HG02798 (cell line): ENCODE results near the gene HOXA11.
A peak's percentile ranks its signal among the peaks of the same experiment; 100 is the strongest.

Experiments used
- ATAC-seq: cut with Tn5 transposase; IDR thresholded peaks from one replicate; pipeline ENCODE4 v1.9.1; 2021; ENCODE audit warnings: mild to moderate bottlenecking; ENCODE audit not compliant: unreplicated experiment, poor library complexity

The HOXA11 gene

GRCh38 chr7:27160546-27161213, 24.4 kb downstream of the HOXA11 start:
- peak; percentile 73 for ATAC-seq

- no peak for ATAC-seq
These were observed 24.9 kb downstream of the HOXA11 start for GRCh38 chr7:27160145-27160545.

GRCh38 chr7:27159266-27160144, 25.5 kb downstream of the HOXA11 start:
- no peak for ATAC-seq

- ATAC-seq: no peak
These were observed 26.4 kb downstream of the HOXA11 start for GRCh38 chr7:27158436-27159265.

- ATAC-seq: no peak
These were observed 27.2 kb downstream of the HOXA11 start for GRCh38 chr7:27157702-27158431.

- no peak for ATAC-seq
These were observed 27.9 kb downstream of the HOXA11 start for GRCh38 chr7:27156916-27157701.

GRCh38 chr7:27156508-27156898, 28.5 kb downstream of the HOXA11 start, which contains the start of gene HOXA7:
TSS of gene HOXA7 (minus strand) at chr7:27156675. CDS start at chr7:27156545, 130 bp downstream.
- no peak for ATAC-seq

- ATAC-seq: no peak
These were observed 29.1 kb downstream of the HOXA11 start for GRCh38 chr7:27155816-27156507.

- no peak for ATAC-seq
These were observed 29.9 kb downstream of the HOXA11 start for GRCh38 chr7:27154901-27155815.

- no peak for ATAC-seq
These were observed 30.7 kb downstream of the HOXA11 start for GRCh38 chr7:27154369-27154768.

GRCh38 chr7:27153526-27153925, 31.5 kb downstream of the HOXA11 start:
- ATAC-seq: no peak

GRCh38 chr7:27152816-27153442, 32.1 kb downstream of the HOXA11 start:
- no peak for ATAC-seq

- no peak for ATAC-seq
These were observed 32.9 kb downstream of the HOXA11 start, which contains the start of gene HOXA3 for GRCh38 chr7:27151931-27152815. TSS of gene HOXA3 (minus strand) at chr7:27152583. CDS start at chr7:27110640, 41,943 bp downstream.

- no peak for ATAC-seq
These were observed 33.6 kb downstream of the HOXA11 start for GRCh38 chr7:27151341-27151930.

GRCh38 chr7:27150568-27151340, 34.3 kb downstream of the HOXA11 start:
- ATAC-seq: peak; percentile 88
